Measurements from ENCODE around the gene MSL2.

MSL2 gene

DNA sequence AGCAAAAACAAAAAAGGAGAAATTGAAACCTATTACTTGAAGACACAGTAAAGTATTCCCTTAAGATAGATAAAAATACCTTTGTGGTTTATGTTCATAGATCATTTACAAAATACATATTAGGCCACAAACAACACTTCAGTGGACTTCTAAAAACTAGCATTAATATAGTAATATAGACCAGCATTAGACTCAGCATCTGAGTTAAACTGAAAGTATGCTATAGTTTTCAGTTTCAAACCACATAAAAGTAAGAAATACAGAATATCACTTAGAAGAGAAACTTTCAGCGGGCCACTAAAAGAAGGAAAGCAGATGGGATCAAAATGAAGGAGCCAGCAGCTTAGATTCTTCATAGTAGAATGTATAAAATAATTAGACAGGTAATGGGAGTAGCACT lies 86.6 kb downstream of the MSL2 start:
- TF ChIP-seq EZH2phosphoT487 (IDR thresholded peaks at IDR 0.05; ENCODE audit: low read depth) (no peak), CTCF (IDR thresholded peaks at IDR 0.05; ENCODE audit: low read depth, low read length) (no peak)
- Histone ChIP-seq H4K20me1 (ENCODE audit: insufficient read depth, low read length) (peaks cover 17% of the 10 kb centered on the region; the same call in 1 of the 2 replicates), H3K27ac (ENCODE audit: low read length) (no peak overlapping the region), H3K9ac (ENCODE audit: low read length) (no peak overlapping the region), H3K36me3 (replicated peaks; ENCODE audit: low read depth, low read length) (no peaks in the 10 kb centered on the region), H3K4me3 (ENCODE audit: low read length) (peak overlapping the region; percentile 42), H3K4me2 (ENCODE audit: low read length) (peak overlapping the region; percentile 58), H2AFZ (ENCODE audit: low read depth, low read length) (no peak overlapping the region), H3K27me3 (ENCODE audit: low read depth, low read length) (peaks cover 69% of the 10 kb centered on the region), H3K9me3 (ENCODE audit: insufficient read depth, low read length) (no peaks in the 10 kb centered on the region), H3K79me2 (ENCODE audit: low read length) (no peaks in the 10 kb centered on the region), H3K4me1 (ENCODE audit: low read length) (peaks cover 22% of the 10 kb centered on the region)

GRCh38 chr3:136106101-136106500 lies 90.0 kb downstream of the MSL2 start:
- Histone ChIP-seq H3K9ac (ENCODE audit: low read length) (no peak overlapping the region), H3K4me1 (ENCODE audit: low read length) (peaks cover 22% of the 10 kb centered on the region), H3K36me3 (replicated peaks; ENCODE audit: low read depth, low read length) (no peaks in the 10 kb centered on the region), H3K27ac (ENCODE audit: low read length) (no peak overlapping the region), H3K79me2 (ENCODE audit: low read length) (no peaks in the 10 kb centered on the region), H4K20me1 (ENCODE audit: insufficient read depth, low read length) (peaks cover 17% of the 10 kb centered on the region; the same call in 1 of the 2 replicates), H3K4me2 (ENCODE audit: low read length) (no peak overlapping the region), H3K27me3 (ENCODE audit: low read depth, low read length) (peaks cover 57% of the 10 kb centered on the region), H3K9me3 (ENCODE audit: insufficient read depth, low read length) (no peaks in the 10 kb centered on the region), H2AFZ (ENCODE audit: low read depth, low read length) (no peak overlapping the region), H3K4me3 (ENCODE audit: low read length) (no peak overlapping the region)
- TF ChIP-seq CTCF (IDR thresholded peaks at IDR 0.05; ENCODE audit: low read depth, low read length) (no peak), EZH2phosphoT487 (IDR thresholded peaks at IDR 0.05; ENCODE audit: low read depth) (no peak)

DNA sequence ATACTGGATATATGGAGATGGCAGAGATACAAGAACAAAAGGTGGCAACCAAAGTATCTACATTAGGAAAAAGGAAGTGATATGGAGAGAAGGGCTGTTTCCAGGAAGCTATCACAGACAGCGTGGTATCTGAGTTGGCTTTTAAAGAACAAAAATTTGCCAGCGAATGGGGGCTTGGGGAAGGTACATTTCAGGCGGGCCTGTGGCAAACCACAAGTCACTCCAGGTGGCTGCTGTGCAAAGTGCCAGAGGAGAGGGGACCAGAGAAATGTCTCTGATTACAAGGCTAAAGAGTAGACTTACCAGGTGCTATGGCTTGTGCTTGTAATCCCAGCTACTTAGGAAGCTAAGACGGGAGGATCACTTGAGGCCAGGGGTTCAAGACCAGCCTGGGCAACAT lies 91.1 kb downstream of the MSL2 start:
- Histone ChIP-seq H3K9me3 (ENCODE audit: insufficient read depth, low read length) (no peaks in the 10 kb centered on the region), H3K4me3 (ENCODE audit: low read length) (no peak overlapping the region), H3K4me2 (ENCODE audit: low read length) (no peak overlapping the region), H3K27ac (ENCODE audit: low read length) (no peak overlapping the region), H3K27me3 (ENCODE audit: low read depth, low read length) (peaks cover 47% of the 10 kb centered on the region), H3K9ac (ENCODE audit: low read length) (no peak overlapping the region), H2AFZ (ENCODE audit: low read depth, low read length) (no peak overlapping the region), H3K79me2 (ENCODE audit: low read length) (no peaks in the 10 kb centered on the region), H3K4me1 (ENCODE audit: low read length) (peaks cover 20% of the 10 kb centered on the region), H4K20me1 (ENCODE audit: insufficient read depth, low read length) (peaks cover 11% of the 10 kb centered on the region; the same call in 1 of the 2 replicates), H3K36me3 (replicated peaks; ENCODE audit: low read depth, low read length) (no peaks in the 10 kb centered on the region)
- TF ChIP-seq CTCF (IDR thresholded peaks at IDR 0.05; ENCODE audit: low read depth, low read length) = no peak
